Uterus (tissue), 2 donors: ENCODE results near the gene FASLG.

Experiments
- POLR2A ChIP-seq, 2 donors: fragments of 450-650 bp; IDR thresholded peaks; one replicate each; pipeline ENCODE4 v1.6.1; 2016; ENCODE audit warnings: antibody characterized with exemption in 2 of 2, mild to moderate bottlenecking in 1 of 2, moderate library complexity in 1 of 2
- TF ChIP-seq, protein P1 (sequence below), 4 experiments: fragments of 200-600 bp in 2 of 4; fragments of 450-650 bp in 2 of 4; sonication (generic) in 2 of 4; IDR thresholded peaks; one replicate each; pipeline ENCODE4 v1.5.1; 2016 to 2019; ENCODE audit warnings: antibody characterized with exemption in 4 of 4, mild to moderate bottlenecking in 2 of 4, moderate library complexity in 1 of 4

- TF ChIP-seq, protein P1, sequence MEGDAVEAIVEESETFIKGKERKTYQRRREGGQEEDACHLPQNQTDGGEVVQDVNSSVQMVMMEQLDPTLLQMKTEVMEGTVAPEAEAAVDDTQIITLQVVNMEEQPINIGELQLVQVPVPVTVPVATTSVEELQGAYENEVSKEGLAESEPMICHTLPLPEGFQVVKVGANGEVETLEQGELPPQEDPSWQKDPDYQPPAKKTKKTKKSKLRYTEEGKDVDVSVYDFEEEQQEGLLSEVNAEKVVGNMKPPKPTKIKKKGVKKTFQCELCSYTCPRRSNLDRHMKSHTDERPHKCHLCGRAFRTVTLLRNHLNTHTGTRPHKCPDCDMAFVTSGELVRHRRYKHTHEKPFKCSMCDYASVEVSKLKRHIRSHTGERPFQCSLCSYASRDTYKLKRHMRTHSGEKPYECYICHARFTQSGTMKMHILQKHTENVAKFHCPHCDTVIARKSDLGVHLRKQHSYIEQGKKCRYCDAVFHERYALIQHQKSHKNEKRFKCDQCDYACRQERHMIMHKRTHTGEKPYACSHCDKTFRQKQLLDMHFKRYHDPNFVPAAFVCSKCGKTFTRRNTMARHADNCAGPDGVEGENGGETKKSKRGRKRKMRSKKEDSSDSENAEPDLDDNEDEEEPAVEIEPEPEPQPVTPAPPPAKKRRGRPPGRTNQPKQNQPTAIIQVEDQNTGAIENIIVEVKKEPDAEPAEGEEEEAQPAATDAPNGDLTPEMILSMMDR (IDR thresholded peaks at IDR 0.05), result no peak
- no peak for TF ChIP-seq POLR2A (IDR thresholded peaks at IDR 0.05)
Measured at GRCh38 chr1:172650474-172651193, 8.3 kb upstream of the FASLG start.
